NCI-H1694 (cell line): ENCODE data around the gene SEC61A1.

Source experiments
- DNase-seq: peaks from one replicate; lab custom pipeline; 2025; lab: John Stamatoyannopoulos, UW

The SEC61A1 gene

DNA sequence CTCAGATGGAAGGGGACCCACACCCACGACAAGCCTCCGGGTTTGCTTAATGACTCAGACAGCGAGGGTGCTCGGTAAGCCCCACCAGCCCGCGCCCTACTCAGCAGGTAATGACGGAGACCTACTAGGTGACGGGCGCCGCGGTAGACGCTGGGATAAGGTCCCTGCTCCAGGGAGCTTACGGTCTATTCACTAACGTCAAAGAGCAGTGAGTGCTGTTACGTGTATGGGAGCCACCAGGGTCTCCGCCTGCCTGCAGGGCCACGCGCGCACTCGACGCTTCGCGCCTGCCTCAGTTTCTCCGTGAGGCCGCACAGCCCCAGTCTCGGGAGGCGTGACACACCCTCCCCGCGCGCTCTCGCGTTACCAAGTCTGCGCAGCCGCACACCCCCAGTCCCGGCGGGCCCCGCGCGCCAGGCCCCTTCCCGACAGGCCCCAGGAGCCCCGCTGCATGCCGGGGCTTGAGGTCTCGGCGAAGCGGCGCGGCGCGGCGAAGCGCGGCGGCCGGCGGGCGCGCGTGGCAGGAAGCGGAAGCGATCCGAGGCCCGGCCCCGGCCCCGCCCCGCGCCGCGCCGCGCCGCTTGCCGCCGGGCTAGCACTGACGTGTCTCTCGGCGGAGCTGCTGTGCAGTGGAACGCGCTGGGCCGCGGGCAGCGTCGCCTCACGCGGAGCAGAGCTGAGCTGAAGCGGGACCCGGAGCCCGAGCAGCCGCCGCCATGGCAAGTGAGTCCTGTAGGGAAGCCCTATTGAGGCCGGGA, at the start of gene SEC61A1:
SEC61A1 (plus strand) TSS at position 601 of the 758 bp plus-strand sequence; CDS start at position 717, 116 bp downstream.
- DNase-seq, result peak; percentile 71

GRCh38 chr3:128004661-128005060, 47.6 kb upstream of the SEC61A1 start:
- no peak for DNase-seq

GRCh38 chr3:128006061-128007032, 45.9 kb upstream of the SEC61A1 start:
- no peak for DNase-seq

GRCh38 chr3:128007033-128007424, 45.2 kb upstream of the SEC61A1 start:
- no peak for DNase-seq

DNA sequence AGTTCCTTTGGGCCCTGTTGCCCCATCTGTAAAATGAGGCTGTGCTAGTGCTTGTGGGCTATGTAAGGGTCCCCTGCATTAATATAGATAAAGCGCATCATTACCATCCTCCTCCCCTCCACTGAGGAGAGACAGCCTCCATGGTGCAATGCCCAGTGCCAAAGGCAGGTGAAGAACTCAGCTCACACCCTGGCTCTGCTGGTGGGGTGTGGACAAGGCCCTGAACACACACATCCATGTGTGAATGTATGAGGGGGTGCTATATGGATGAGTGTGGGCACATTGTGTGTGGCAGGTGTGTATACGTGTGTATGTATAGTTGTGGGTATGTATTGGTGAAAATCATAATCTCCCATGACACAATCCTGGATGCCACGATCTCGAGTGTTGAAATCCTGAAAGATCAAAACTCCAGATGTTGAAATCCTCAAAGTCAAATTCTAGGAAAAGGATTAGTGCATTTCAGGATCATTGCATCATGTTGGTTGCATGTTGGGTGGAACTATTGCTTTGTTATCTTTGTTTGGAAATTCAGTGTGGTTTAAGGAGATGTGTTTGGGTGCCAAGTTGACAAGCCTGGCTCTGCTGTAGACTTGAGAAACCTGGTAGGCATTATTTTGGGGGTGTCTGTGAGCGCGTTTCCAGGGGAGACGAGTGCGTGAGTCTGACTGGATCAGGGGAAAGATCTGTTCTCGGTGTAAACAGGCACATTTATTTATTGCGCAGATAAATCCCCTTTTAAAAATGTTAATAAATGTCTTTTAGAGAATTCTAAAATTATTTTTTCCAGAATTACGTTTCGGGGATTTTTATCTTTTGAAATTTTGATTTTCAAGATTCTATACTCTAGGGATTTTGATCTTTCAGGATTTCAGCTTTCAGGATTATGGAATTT, 42.0 kb upstream of the SEC61A1 start:
- DNase-seq, result no peak

- no peak for DNase-seq
Observed at GRCh38 chr3:128011140-128011539, 41.1 kb upstream of the SEC61A1 start.

- DNase-seq, result no peak
Observed at GRCh38 chr3:128012050-128012449, 40.2 kb upstream of the SEC61A1 start.

- no peak for DNase-seq
Observed at GRCh38 chr3:128014548-128014947, 37.7 kb upstream of the SEC61A1 start.

- no peak for DNase-seq
Observed at GRCh38 chr3:128016502-128016901, 35.7 kb upstream of the SEC61A1 start.

- no peak for DNase-seq
Observed at GRCh38 chr3:128021768-128022372, 30.4 kb upstream of the SEC61A1 start.

- DNase-seq, result no peak
Observed at GRCh38 chr3:128033102-128033501, 19.1 kb upstream of the SEC61A1 start.

DNA sequence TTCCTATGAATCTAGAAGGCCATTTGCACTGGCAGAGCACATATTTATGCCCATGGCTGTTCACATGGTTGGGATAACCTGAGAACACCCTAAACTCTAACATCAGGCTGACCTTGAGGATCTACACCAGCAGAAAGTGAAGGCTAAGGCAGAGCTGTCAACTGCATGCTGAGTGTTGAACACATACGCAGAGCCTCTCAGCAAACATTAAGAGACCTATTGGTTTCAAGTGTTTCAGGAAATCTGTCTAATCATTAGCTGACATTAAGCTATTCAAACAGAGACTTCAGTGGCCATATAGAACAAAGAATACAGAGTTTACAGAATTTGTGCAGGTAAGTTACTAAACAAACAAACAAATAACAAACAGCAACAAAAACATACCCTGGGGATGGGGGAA, 16.1 kb upstream of the SEC61A1 start:
- DNase-seq, result no peak

DNA sequence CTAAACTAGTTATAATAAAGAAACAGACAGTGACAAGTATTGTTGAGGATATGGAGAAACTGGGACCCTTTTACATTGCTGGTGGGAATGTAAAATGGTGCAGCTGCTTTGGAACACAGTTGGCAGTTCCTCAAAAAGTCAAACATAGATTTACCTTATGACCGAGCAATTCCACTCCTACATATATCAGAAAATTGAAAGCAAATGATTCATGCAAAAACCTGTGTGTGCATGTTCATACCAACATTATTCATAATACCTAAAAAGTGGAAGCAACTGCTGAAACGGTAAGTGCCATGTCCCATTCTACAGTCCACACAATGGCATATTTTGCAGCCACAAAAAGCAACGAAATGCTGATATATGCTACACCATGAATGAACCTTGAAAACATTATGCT, 12.2 kb upstream of the SEC61A1 start:
- no peak for DNase-seq

- no peak for DNase-seq
Observed at GRCh38 chr3:128040660-128041059, 11.6 kb upstream of the SEC61A1 start.

DNA sequence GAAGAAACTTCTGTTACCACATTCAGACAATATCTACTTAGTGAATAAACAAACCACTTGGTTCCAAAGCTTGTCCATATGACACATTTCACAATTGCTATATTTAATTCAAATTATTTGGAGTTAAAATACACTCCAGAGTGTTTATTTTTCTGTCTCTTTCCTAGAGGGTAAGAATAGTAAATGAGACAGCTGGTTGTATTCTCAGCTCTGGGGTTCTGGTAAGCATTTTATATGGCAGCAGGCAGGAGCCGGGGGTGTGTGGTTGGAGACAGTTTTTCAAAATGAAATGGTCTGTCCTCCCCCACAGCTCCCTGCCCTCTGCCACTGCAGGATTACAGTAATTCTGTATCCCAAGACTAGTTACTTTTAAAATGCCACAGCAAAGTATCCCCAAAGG, 10.9 kb upstream of the SEC61A1 start:
- DNase-seq, result no peak

DNA sequence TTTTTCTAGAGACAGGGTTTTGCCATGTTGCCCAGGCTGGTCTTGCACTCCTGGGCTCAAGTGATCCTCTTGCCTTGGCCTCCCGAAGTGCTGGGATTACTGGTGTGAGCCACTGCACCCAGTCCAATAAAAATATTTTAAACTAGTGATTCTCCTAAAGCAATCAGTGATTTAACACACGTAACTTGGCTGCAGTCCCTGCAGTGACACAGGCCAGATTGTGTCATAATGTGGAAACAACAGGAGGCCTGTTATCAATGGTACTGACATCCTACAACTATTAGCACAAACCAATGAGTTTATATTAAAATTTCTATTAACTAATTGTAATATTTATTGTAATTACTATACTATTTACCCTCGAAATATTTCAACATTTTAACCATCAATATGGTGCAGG, 1.6 kb upstream of the SEC61A1 start:
- no peak for DNase-seq

DNA sequence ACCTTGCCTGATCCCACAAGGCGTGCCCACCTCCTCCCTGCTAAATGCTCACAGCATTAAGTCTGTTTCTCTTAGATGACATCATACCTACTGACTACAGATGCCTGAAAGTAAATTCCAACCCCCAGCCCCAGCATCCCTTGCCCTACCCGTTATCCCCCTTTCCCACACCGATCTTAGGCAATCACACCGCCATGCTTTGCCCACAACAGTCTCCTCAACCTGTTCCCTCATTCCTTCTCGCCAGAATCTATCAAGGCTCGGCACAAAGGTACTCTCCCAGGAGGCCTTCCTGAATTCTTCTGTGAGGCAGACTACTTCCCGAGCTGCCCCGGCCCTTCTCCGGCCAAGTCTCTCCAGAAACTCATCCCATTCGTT, 789 bp upstream of the SEC61A1 start:
- DNase-seq, result no peak

- DNase-seq, result no peak
Observed at GRCh38 chr3:128052595-128053351, 536 bp downstream of the SEC61A1 start.

GRCh38 chr3:128053614-128054013, 1.4 kb downstream of the SEC61A1 start:
- DNase-seq, result no peak

- no peak for DNase-seq
Observed at GRCh38 chr3:128054367-128054766, 2.1 kb downstream of the SEC61A1 start.

GRCh38 chr3:128056258-128056657, 4.0 kb downstream of the SEC61A1 start:
- no peak for DNase-seq
